ENCODE data around the gene STX7.
A peak's percentile ranks its signal among the peaks of the same experiment; 100 is the strongest.
"Not testable (repeated sequence)": the region's sequence is repeated elsewhere in the genome, so short reads cannot be mapped to it uniquely, and the experiment has no call there.

STX7 gene, protein sequence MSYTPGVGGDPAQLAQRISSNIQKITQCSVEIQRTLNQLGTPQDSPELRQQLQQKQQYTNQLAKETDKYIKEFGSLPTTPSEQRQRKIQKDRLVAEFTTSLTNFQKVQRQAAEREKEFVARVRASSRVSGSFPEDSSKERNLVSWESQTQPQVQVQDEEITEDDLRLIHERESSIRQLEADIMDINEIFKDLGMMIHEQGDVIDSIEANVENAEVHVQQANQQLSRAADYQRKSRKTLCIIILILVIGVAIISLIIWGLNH

GRCh38 chr6:132512638-132513632 is at the start of gene STX7:
STX7 (minus strand) TSS chr6:132513116; CDS start chr6:132503530, 9,586 bp downstream.
- peak; percentile 84 for DNase-seq

- not testable (repeated sequence) for DNase-seq
Measured at GRCh38 chr6:132560087-132560486, 47.2 kb upstream of the STX7 start.

DNA sequence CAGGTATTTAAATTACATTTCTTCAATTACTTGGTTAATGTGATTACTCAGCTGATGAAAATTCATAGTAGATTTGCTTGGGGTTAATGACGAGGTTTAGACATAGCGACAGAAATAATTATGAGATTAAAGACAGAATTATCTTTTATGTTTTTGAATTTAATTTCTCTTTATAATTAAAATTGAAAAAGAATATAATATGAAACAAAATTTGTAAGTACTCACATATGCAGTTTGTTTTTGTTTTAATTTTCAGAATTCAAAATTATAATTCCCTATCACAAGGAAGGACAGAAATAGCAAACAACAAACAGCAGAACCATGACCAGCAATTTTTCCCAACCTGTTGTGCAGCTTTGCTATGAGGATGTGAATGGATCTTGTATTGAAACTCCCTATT is 39.5 kb upstream of the STX7 start, which contains the start of gene TAAR8:
Gene TAAR8, plus strand, starts transcription at position 301 of the 400 bp plus-strand sequence. Its CDS starts 21 bp downstream, at position 322.
- no peak for DNase-seq

GRCh38 chr6:132551214-132551613 is 38.3 kb upstream of the STX7 start:
- DNase-seq = no peak

- no peak for DNase-seq
Measured at GRCh38 chr6:132548746-132549463, 36.0 kb upstream of the STX7 start.

DNA sequence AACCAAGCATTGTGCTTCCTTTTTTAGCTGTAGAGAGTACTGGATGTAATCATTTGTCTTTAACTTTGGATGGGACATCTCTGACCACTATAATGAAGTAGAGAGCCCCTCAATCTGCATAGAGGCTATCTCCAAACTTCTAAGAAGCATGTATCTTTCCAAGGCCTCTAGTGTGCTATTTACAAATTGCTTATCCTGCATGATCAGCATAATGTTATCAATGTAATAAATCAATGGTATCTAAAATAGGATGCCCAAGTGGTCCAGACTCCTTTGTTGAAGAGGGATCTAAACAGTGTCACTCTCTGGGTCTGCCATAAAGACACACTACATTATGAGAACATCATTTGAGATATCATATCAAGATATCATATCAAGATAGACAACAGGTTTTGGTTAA is 31.9 kb upstream of the STX7 start:
- no peak for DNase-seq

- DNase-seq = no peak
Measured at GRCh38 chr6:132537977-132538376, 25.1 kb upstream of the STX7 start, which contains the start of gene TAAR9. TAAR9 (plus strand) TSS chr6:132538277; CDS start chr6:132538290, 13 bp downstream.

GRCh38 chr6:132537145-132537544 is 24.2 kb upstream of the STX7 start:
- no peak for DNase-seq

GRCh38 chr6:132534546-132534945 is 21.6 kb upstream of the STX7 start:
- DNase-seq = not testable (repeated sequence)

DNA sequence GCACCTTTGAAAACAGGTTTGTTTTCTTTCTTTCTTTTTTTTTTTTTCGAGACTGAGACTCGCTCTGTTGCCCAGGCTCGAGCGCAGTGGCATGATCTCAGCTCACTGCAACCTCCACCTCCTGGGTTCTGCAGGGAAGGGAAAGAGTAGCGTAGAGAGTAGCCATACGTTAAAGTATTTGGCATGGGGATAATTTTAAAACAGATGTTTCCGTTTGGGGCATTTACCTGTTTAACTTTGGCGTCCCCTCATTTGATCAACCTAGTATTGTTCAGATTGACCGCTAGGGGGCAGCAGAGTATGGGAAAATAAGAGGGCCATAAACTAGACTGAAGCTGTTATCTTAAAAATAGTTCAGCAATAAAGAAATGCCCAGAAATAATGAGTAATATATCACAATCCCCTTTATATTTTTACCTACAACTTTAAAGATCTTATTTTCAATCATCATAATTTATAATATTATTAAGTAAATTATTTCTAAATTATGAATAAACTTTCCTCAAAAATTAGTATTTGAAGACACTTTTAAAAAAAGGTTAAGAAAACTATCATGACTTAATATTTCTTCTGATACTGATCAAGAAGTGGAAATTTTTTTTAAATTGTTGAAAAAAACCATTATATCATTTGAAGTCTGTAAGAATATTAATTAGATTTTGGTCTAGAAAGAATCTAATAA is 17.5 kb upstream of the STX7 start:
- DNase-seq = peak; percentile 56

GRCh38 chr6:132527791-132528190 is 14.9 kb upstream of the STX7 start:
- no peak for DNase-seq

DNA sequence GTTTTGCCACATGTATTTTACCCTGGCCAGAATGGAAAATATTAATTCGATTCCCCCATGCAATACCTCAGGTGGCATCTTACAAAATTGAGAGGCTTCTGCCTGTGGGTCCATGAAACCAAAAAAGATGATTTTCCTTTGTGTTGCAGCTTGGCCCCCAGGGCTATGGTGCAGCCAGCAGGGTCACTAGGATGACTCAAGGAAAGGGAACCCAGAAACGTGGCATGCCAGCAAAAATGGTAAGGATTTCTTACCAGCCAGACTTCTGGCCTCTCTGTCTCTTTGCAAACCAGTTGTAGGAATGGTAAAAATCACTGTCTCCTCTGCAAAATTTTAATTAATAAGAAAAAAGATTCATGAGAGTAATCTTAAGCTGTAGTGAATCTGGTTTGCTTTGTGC is 13.5 kb upstream of the STX7 start:
- no peak for DNase-seq

- DNase-seq = no peak
Measured at GRCh38 chr6:132525866-132526265, 12.9 kb upstream of the STX7 start.

DNA sequence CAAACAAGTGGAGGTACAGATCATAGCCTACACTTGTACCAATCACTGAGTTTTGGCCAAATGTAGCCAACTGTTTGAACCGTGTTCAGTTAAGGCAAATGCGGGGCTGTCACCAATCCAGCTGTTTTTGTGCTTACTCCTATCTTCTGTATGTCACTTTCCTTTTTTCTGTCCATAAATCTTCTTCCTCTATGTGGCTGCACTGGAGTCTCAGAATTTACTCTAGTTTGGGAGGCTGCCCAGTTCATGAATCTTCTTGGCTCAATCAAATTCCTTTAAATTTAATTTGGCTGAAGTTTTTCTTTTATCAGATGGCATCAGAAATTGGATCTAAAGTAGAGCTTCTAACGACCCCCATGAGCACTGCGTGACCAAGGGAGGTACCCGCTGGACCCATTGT is 11.7 kb upstream of the STX7 start:
- DNase-seq = no peak

DNA sequence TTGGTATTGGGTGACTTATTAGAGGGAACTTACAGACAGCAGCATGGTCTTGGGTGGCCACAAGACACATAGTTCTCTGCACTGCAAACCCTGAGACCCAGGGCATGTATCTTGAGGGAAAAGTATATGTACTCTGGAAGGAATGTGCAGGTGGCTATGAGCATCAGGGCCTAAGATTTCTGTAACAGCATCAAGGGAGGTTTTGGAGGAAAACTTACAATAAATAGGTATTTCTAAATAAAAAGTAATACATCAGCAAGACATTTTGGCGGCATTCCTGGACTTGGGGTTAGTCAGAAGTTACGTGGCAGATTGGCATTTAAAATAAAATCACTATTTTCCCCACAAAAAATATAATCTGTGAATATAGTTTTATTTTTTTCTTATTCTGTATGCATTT is 8.0 kb upstream of the STX7 start:
- no peak for DNase-seq

GRCh38 chr6:132515386-132515785 is 2.5 kb upstream of the STX7 start:
- DNase-seq = no peak

GRCh38 chr6:132513831-132514545 is 1.1 kb upstream of the STX7 start:
- no peak for DNase-seq

DNA sequence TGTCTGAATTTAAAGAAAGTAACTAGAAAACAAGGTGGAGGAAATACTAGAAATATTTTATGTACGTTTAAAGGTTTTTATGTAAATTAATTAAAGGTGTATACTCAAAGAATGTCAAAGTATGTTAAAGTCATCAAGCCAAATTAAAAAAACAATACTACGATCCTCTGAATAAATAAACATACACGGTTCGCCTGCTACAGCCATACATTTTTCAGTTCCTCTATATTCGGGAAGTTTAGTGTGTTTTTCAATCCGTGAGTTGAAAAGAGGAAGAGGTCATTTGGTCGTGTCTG is 626 bp downstream of the STX7 start:
- no peak for DNase-seq

- no peak for DNase-seq
Measured at GRCh38 chr6:132511831-132512220, 1.1 kb downstream of the STX7 start.

GRCh38 chr6:132511210-132511830 is 1.6 kb downstream of the STX7 start:
- no peak for DNase-seq
